Left renal cortex interstitium (tissue), 4 donors: ENCODE measurements around the gene MIB2. TPM values are rescaled to one million over a fixed set of nuclear protein-coding genes. Genes with fewer than 3 reads are reported as not detected.
"Not testable (repeated sequence)": the region's sequence is repeated elsewhere in the genome, so short reads cannot be mapped to it uniquely, and the experiment has no call there.

Experiments
- DNase-seq, 4 donors: peaks; one replicate each; pipeline ENCODE4 v3.0.0-alpha.2; 2013; ENCODE audit warnings: low read depth in 4 of 4, low spot score in 2 of 4, missing footprints in 1 of 4
- polyA plus RNA-seq, 4 donors: library from polyadenylated mRNA; unstranded; fragments of 120-200 nt; gene quantifications; one replicate each; pipeline ENCODE4 v1.2.1, GENCODE V29; 2013; ENCODE audit not compliant: insufficient read length in 4 of 4

Gene MIB2
- polyA plus RNA-seq, 4 donors: 23.5 to 90.7 (median 55.8) TPM

- not testable (repeated sequence) for DNase-seq
Measured at GRCh38 chr1:1640711-1641461, 25.6 kb downstream of the MIB2 start.

DNA sequence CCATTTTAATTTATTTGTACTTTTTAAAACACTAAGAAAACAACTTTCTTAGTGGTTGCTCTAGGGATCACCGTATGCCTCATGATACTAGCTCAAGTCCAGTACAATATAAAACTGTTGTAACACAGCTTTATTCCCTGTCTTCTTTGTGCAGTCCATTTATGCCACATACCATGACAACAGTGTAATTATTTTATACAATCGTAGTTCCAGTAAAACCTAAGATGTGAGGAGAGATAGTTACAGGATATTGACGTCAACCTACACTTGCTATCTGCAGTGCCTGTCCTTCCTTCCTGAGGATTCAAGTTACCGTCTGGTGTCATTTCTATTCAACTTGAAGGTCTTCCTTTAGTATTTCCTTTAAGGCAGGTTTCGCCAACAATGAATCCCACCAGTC, 31.0 kb downstream of the MIB2 start:
- not testable (repeated sequence) for DNase-seq

DNA sequence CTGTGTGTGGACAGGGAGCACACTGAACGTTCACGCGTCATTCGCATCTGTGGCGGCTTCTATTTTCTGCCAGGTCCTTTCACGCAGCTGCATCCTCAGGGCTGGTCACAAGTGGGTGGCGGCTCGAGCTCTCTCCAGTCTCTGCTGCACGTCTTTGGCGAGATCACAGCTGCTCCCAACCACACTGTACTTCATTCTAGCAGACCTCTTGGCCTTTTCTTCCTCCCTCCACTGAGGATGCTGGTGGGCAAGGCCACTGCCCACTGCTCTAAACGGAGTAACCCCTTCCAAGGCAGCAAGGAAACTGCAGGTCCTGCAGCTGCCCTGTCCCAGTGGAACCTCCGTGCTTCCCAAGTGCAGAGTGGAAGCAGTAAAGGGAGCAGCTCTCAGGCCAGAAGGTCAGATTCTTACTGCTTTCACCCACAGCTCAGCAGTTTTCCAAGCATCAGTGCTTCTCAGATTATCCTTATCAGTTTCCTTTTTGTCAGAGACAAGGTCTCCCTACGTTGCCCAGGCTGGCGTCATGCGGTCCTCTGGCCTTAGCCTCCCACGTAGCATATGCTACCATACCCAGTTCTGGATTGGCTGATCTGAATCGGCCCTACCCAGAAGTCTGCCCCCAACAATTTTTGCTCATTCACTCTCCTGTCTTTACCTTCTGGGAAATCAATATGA, 32.4 kb downstream of the MIB2 start:
- DNase-seq: not testable (repeated sequence)

DNA sequence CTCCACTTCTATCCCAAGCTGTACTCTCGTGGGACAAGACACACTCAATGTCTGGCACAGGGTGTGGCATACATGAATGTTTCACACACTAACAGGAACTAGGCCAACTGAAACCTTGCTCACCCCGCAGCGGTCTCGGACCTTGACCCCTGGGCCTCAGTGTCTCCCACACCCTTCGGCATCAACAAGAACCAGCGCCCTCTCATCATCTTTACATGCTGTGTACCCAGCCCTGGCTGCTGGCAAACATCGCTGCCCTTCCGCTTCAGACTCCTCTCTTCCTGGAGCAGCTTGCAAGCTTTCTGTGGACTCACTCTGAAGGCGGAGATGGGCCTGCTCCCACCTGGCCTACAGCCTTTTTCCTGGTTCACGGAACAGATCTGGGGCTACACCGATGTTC, 33.0 kb downstream of the MIB2 start:
- not testable (repeated sequence) for DNase-seq

GRCh38 chr1:1658583-1659549, 43.6 kb downstream of the MIB2 start, which contains the start of gene CDK11B:
Gene CDK11B, minus strand, starts transcription at chr1:1659004. Its CDS starts 1,519 bp downstream, at chr1:1657485.
- peak; percentile 86 to 94 (median 88) for DNase-seq

DNA sequence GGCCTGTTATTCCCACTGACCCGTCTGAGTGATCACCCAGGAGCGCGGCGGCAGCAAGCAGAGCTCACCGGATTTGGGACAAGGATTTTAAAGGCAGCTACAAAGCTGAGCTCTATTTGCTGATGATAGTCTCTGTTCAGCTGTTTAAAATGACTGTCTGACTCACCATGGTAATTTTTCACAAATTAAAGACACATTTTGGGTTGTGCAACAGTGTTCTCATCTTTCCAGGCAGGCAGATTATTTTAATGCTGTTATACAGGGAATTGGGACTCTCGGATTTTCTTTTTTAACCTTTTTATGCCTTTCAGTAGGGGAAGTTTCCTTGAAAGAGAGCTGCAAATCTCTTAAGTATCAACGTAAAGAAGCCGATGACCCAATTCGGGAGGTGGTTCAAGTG, 47.1 kb downstream of the MIB2 start:
- DNase-seq: not testable (repeated sequence)

GRCh38 chr1:1662830-1663560, 47.7 kb downstream of the MIB2 start:
- not testable (repeated sequence) for DNase-seq

GRCh38 chr1:1664318-1664717, 49.0 kb downstream of the MIB2 start:
- DNase-seq: not testable (repeated sequence)

GRCh38 chr1:1664941-1665814, 49.9 kb downstream of the MIB2 start:
- no peak for DNase-seq

DNA sequence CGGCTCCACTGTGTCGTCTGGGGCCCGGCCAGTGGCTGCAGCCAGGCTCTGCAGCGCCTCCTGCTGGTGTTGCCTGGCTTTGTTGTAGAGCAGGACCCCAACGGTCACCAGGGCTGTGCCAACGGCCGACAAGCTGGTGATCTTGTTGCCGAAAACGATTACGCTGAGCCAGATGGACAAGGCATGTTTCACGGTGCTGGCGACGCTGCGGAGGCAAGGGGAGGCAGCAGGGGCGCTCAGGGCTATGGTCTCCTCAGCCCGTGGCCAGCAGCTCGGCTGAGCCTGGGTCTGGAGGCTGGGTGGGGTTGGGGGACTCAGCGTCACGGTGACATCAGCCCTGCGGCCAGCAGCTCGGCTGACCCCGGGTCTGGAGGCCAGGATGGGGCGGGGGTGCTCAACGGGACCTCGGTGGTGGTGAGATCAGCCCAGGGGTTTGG, 50.5 kb downstream of the MIB2 start:
- DNase-seq: no peak

DNA sequence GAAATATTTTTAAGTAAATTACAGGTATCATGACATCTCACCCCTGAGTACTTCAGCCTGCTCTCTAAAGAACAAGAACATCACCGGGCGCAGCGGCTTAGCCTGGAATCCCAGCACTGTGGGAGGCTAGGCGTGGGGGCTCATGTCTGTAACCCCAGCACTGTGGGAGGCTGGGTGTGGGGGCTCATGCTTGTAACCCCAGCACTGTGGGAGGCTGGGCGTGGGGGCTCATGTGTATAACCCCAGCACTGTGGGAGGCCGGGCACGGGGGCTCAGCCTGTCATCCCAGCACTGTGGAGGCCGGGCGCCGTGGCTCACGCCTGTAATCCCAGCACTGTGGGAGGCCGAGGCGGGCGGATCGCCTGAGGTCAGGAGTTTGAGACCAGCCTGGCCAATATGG, 51.2 kb downstream of the MIB2 start:
- no peak for DNase-seq

GRCh38 chr1:1669468-1670440, 54.5 kb downstream of the MIB2 start:
- no peak for DNase-seq

- no peak for DNase-seq
Measured at GRCh38 chr1:1670866-1671265, 55.6 kb downstream of the MIB2 start.

GRCh38 chr1:1671365-1672119, 56.2 kb downstream of the MIB2 start:
- DNase-seq: no peak

DNA sequence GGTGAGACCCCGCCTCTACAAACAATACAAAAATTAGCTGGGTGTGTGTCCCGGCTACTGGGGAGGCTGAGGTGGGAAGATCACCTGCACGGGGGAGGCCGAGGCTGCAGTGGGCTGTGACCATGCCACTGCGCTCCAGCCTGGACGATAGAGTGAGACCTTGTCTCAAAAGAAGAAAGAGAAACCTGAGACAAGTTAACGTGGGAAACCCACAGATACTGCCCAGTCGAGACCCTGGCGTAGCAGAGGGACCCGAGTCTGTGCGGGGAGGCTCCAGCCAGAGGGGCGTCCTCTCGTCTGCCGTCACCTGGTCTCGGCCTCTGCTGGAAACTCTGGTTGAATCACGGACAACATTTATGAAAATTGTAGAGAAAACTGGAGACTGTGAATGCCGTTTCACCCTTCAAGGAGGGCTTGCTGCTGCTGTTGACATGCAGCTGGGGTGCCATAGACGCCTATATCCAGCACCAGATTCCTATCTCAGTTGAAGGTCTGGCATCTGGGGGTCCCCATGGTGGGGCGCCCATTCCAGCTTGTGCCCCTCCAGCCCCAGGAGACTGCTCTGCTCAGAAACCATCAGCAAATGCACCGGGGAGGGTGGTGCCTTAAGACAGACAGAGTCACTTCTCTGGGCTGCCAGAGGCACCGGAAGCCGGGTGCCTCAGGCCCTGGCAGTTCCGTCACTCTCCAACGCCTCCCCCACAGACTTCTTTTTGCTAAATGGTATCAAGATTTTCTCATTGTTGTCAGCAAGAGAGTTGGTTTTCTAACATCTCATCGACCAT, 57.1 kb downstream of the MIB2 start:
- no peak for DNase-seq

GRCh38 chr1:1674806-1675205, 59.5 kb downstream of the MIB2 start:
- DNase-seq: not testable (repeated sequence)
